Panc1 (cell line): Measurements from ENCODE around the gene RXFP2. TPM values are rescaled to one million over a fixed set of nuclear protein-coding genes. Genes with fewer than 3 reads are reported as not detected.

Experiments used
- ATAC-seq: fragments of 200-7000 bp; cut with Tn5 transposase; 2 replicates; pipeline ENCODE4 v1.9.1; 2020; ENCODE audit warnings: mild to moderate bottlenecking, moderate library complexity
- BruUV-seq: library from RNA; stranded (reverse); fragments of 400-500 nt; replicated peaks from 2 replicates; lab custom pipeline; 2021; lab: Mats Ljungman, UMichigan
- CTCF ChIA-PET: fragments of 300-600 bp; sonication (Branson Sonifier 250); formaldehyde crosslinking; loops from one replicate; lab custom pipeline; 2022; ENCODE audit warnings: antibody characterized with exemption; lab: Charles Lee
- POLR2A ChIA-PET: fragments of 300-600 bp; sonication (Branson Sonifier 250); formaldehyde crosslinking; loops from one replicate; lab custom pipeline; 2022; ENCODE audit warnings: antibody characterized with exemption; lab: Charles Lee
- DNase-seq: peaks from one replicate; pipeline ENCODE4 v3.0.0-alpha.2; 2010; ENCODE audit warnings: low read depth, low spot score
- H3K27ac ChIP-seq: 2 replicates; pipeline ENCODE4 v1.5.1; 2011; ENCODE audit warnings: mild to moderate bottlenecking, low read length, inconsistent platforms
- H3K27me3 ChIP-seq: fragments of 200-500 bp; sonication (Bioruptor generic); 2 replicates; pipeline ENCODE4 v1.6.0; 2014; ENCODE audit warnings: low read length, inconsistent platforms; ENCODE audit not compliant: control insufficient read depth, insufficient read depth
- H3K36me3 ChIP-seq: fragments of 200-500 bp; sonication (Bioruptor generic); 2 replicates; pipeline ENCODE4 v1.5.1; 2014; ENCODE audit warnings: inconsistent platforms, mild to moderate bottlenecking, low read length, moderate library complexity; ENCODE audit not compliant: control insufficient read depth, insufficient read depth
- H3K4me1 ChIP-seq: 2 replicates; pipeline ENCODE4 v1.5.1; 2011; ENCODE audit warnings: inconsistent platforms, mild to moderate bottlenecking, low read length, moderate library complexity; ENCODE audit not compliant: control insufficient read depth, insufficient read depth
- H3K4me3 ChIP-seq, 2 experiments: 2 replicates each; pipeline ENCODE4 v1.5.1; 2011 to 2012; ENCODE audit warnings: low read depth in 2 of 2, low read length in 2 of 2, mild to moderate bottlenecking in 2 of 2, inconsistent platforms in 1 of 2, moderate library complexity in 1 of 2
- H3K9me3 ChIP-seq: fragments of 200-500 bp; sonication (Bioruptor generic); 2 replicates; pipeline ENCODE4 v1.5.1; 2014; ENCODE audit warnings: low read depth, mild to moderate bottlenecking, inconsistent platforms, low read length, moderate library complexity; ENCODE audit not compliant: control insufficient read depth, insufficient read depth
- POLR2AphosphoS5 ChIP-seq: IDR thresholded peaks from 2 replicates; pipeline ENCODE4 v1.6.1; 2012; ENCODE audit warnings: mild to moderate bottlenecking, low read depth, low read length, moderate library complexity
- SIN3A ChIP-seq: IDR thresholded peaks from 2 replicates; pipeline ENCODE4 v1.6.1; 2012; ENCODE audit warnings: low read depth, mild to moderate bottlenecking, low read length, moderate library complexity, borderline replicate concordance; ENCODE audit not compliant: insufficient read depth
- TCF7L2 ChIP-seq: IDR thresholded peaks from 2 replicates; pipeline ENCODE4 v1.6.1; 2011; ENCODE audit warnings: mild to moderate bottlenecking, low read depth, low read length, inconsistent platforms
- in situ Hi-C: cut with HindIII; loops from 2 replicates; pipeline ENCODE4 v1.10.0; 2016; ENCODE audit warnings: low sequenced_read_pairs, low pct_unique_long_range_greater_than_20kb
- intact Hi-C: fragments of 100-400 bp; cut with micrococcal nuclease; formaldehyde crosslinking; loops from one replicate; pipeline ENCODE4 v1.10.0; 2022; ENCODE audit not compliant: unreplicated experiment
- total RNA-seq: library from RNA; stranded (reverse); gene quantifications from one replicate; pipeline ENCODE4 v1.2.1, GENCODE V29; 2021; ENCODE audit not compliant: unreplicated experiment
- TF ChIP-seq, protein P1 (sequence below), 2 experiments: IDR thresholded peaks; 2 replicates each; pipeline ENCODE4 v1.6.1; 2011 to 2012; ENCODE audit warnings: low read depth in 2 of 2, control low read depth in 1 of 2, low read length in 1 of 2, mild to moderate bottlenecking in 1 of 2, moderate library complexity in 1 of 2; ENCODE audit not compliant: insufficient read depth in 1 of 2
- TF ChIP-seq, protein P2 (sequence below): fragments of 450-650 bp; IDR thresholded peaks from 2 replicates; pipeline ENCODE4 v1.5.1; 2017; ENCODE audit warnings: mild to moderate bottlenecking

Gene RXFP2
- total RNA-seq, 1 experiment from 2014 or later: not detected

DNA sequence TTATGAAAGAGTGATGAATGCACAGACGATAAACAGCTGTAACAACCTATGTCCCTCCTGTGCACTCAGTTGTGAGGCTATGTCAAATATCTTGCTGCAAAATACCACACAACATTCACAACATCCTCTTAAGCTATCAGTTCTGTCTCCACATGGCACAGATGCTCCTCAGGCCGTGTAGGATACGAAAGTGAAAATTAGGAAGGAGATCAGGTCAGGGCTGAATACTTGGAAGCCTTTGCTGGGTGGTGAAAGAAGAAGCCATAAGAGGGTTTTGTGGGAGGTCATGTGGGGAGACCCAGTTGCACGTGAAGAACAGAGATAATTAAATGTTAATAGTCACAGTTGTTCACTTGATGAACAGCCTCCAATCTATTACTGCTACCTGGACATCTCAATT, 58.9 kb downstream of the RXFP2 start:
- BruUV-seq: no TSS peak
- CTCF ChIA-PET: no interaction called here
- no peak for TF ChIP-seq SIN3A

DNA sequence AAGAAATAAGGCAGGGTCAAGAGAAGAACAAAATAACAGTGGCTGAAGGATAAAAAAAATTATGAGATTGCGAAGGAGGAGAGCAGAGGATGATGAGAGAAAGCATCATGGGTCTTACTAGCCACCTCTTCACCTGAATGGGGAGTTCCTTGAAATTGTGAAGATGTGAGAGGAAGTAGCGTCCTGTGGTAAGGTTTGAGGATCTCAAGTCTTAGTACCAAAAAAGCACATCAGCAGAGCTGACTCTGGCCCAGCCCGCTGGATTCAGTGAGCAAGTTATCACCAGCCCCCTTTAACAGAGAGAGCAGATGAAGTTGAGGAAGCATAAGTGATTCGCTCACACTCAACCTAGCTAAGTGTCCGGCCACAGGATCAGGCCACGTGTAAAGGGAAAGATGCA, 61.8 kb downstream of the RXFP2 start:
- Histone ChIP-seq H3K36me3 (no peaks in the 10 kb centered on the region), H3K27me3 (no peaks in the 10 kb centered on the region), H3K9me3 (no peaks in the 10 kb centered on the region), H3K4me1 (no peaks in the 10 kb centered on the region), H3K27ac (no peak overlapping the region), H3K4me3 (no peak overlapping the region)
- intact Hi-C loops: no loop called here
- TF ChIP-seq, protein P1, sequence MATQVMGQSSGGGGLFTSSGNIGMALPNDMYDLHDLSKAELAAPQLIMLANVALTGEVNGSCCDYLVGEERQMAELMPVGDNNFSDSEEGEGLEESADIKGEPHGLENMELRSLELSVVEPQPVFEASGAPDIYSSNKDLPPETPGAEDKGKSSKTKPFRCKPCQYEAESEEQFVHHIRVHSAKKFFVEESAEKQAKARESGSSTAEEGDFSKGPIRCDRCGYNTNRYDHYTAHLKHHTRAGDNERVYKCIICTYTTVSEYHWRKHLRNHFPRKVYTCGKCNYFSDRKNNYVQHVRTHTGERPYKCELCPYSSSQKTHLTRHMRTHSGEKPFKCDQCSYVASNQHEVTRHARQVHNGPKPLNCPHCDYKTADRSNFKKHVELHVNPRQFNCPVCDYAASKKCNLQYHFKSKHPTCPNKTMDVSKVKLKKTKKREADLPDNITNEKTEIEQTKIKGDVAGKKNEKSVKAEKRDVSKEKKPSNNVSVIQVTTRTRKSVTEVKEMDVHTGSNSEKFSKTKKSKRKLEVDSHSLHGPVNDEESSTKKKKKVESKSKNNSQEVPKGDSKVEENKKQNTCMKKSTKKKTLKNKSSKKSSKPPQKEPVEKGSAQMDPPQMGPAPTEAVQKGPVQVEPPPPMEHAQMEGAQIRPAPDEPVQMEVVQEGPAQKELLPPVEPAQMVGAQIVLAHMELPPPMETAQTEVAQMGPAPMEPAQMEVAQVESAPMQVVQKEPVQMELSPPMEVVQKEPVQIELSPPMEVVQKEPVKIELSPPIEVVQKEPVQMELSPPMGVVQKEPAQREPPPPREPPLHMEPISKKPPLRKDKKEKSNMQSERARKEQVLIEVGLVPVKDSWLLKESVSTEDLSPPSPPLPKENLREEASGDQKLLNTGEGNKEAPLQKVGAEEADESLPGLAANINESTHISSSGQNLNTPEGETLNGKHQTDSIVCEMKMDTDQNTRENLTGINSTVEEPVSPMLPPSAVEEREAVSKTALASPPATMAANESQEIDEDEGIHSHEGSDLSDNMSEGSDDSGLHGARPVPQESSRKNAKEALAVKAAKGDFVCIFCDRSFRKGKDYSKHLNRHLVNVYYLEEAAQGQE (IDR thresholded peaks at IDR 0.05; ENCODE audit: insufficient read depth in 1 of 2, low read depth in 2 of 2, low read length in 1 of 2): no peak
- in situ Hi-C loops: no loop called here
- POLR2A ChIA-PET: no interaction called here
- CTCF ChIA-PET: interaction anchor here (0.6 kb wide), 1 partner anchor 41 kb away, joined by 9 read pairs; no protein-coding TSS in a partner anchor
- BruUV-seq: no TSS peak
- DNase-seq (no peak), ATAC-seq (no peak)

More for the DNA sequence above, 58.9 kb downstream of the RXFP2 start:
- Histone ChIP-seq H3K36me3 (no peaks in the 10 kb centered on the region), H3K4me1 (no peaks in the 10 kb centered on the region), H3K27ac (no peak overlapping the region), H3K4me3 (no peak overlapping the region), H3K27me3 (no peaks in the 10 kb centered on the region), H3K9me3 (no peaks in the 10 kb centered on the region)
- POLR2A ChIA-PET: no interaction called here
- no peak for ATAC-seq
- in situ Hi-C loops (no loop called here), intact Hi-C loops (loop anchor here (5.0 kb wide), 1 partner anchor 366 kb away; no protein-coding TSS in a partner anchor)
- DNase-seq: no peak

DNA sequence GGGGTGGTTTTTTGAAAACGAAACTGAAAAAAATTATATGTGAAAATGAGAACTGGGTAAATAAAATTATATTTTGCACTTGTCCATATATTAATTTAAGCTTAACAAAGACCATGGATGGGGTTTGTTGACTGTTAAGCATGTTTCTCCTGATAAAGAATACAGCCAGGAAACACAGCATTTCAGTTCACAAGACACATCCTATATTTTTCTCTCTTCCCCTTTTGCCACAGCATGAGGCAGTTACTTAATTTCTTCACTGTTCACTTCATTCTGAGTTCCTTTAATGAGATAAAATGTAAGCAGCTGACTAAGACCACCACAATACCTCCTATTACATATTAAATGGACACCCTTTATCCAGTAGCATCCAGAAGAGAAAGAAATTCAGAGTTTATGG, 64.0 kb downstream of the RXFP2 start:
- no peak overlapping the region for H3K27ac ChIP-seq
- in situ Hi-C loops (no loop called here), intact Hi-C loops (no loop called here)
- H3K36me3 ChIP-seq: no peaks in the 10 kb centered on the region
- ChIA-PET CTCF (no interaction called here), POLR2A (no interaction called here)
- H3K27me3 ChIP-seq: no peaks in the 10 kb centered on the region
- no peak for ATAC-seq
- no TSS peak for BruUV-seq
- no peaks in the 10 kb centered on the region for H3K9me3 ChIP-seq
- TF ChIP-seq TCF7L2: no peak
- no peak for TF ChIP-seq SIN3A
- TF ChIP-seq, protein P2, sequence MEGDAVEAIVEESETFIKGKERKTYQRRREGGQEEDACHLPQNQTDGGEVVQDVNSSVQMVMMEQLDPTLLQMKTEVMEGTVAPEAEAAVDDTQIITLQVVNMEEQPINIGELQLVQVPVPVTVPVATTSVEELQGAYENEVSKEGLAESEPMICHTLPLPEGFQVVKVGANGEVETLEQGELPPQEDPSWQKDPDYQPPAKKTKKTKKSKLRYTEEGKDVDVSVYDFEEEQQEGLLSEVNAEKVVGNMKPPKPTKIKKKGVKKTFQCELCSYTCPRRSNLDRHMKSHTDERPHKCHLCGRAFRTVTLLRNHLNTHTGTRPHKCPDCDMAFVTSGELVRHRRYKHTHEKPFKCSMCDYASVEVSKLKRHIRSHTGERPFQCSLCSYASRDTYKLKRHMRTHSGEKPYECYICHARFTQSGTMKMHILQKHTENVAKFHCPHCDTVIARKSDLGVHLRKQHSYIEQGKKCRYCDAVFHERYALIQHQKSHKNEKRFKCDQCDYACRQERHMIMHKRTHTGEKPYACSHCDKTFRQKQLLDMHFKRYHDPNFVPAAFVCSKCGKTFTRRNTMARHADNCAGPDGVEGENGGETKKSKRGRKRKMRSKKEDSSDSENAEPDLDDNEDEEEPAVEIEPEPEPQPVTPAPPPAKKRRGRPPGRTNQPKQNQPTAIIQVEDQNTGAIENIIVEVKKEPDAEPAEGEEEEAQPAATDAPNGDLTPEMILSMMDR: no peak
- TF ChIP-seq POLR2AphosphoS5: no peak
- TF ChIP-seq, protein P1 (IDR thresholded peaks at IDR 0.05; ENCODE audit: insufficient read depth in 1 of 2, low read depth in 2 of 2, low read length in 1 of 2): no peak
- no peak overlapping the region for H3K4me3 ChIP-seq
- DNase-seq: no peak
- no peaks in the 10 kb centered on the region for H3K4me1 ChIP-seq
